ENCODE results near the gene ZNF813. TPM values are rescaled to one million over a fixed set of nuclear protein-coding genes. Genes with fewer than 3 reads are reported as not detected.

The ZNF813 gene
- total and polyA plus RNA-seq, 9 of the 15 experiments (the other 6 are each of a cell fraction or from before 2014, with no cell fraction given) = 1.3 to 8.0 (median 5.3) TPM

- TF ChIP-seq REST (IDR thresholded peaks at IDR 0.05; ENCODE audit: borderline replicate concordance) (peak; percentile 63; the same call in 1 of the 2 replicates), REST (CRISPR knock-in tag; IDR thresholded peaks at IDR 0.05; ENCODE audit: low read depth) (no peak), RAD21 (CRISPR knock-in tag; conservative IDR thresholded peaks at IDR 0.05 in 1 of 2, IDR thresholded peaks at IDR 0.05 in 1 of 2) (peak; percentile 46 to 78; a peak in 3 of 4 replicates), ARID2 (IDR thresholded peaks at IDR 0.05) (0 out of 2 replicates have a peak, but pooled peaks have one; percentile 19), EGR1 (conservative IDR thresholded peaks at IDR 0.05) (peak; percentile 44; the same call in 1 of the 2 replicates), SMC3 (conservative IDR thresholded peaks at IDR 0.05; ENCODE audit: insufficient read depth, low read depth, low read length) (peak; percentile 60)
Measured at GRCh38 chr19:53424968-53425597, 42.5 kb upstream of the ZNF813 start (continued).

Data from K562 (cell line).